ENCODE measurements around the gene ORAI3.

GRCh38 chr16:30899794-30900193, 49.1 kb upstream of the ORAI3 start:
- TF ChIP-seq CTCF (CRISPR knock-in tag; IDR thresholded peaks at IDR 0.05) (no peak), RBAK (CRISPR knock-in tag; IDR thresholded peaks at IDR 0.05) (no peak), E2F1 (CRISPR knock-in tag; IDR thresholded peaks at IDR 0.05) (no peak), ZNF446 (CRISPR knock-in tag; IDR thresholded peaks at IDR 0.05) (no peak)
